HL-60 (cell line): ENCODE measurements around the gene TUB.

Source experiments
- DNase-seq, 2 experiments: peaks; one replicate each; pipeline ENCODE4 v3.0.0-alpha.2; 2010 to 2020; ENCODE audit warnings: low read depth in 1 of 2, low spot score in 1 of 2
- H3K27ac ChIP-seq: fragments of 250-450 bp; sonication (Bioruptor Pico); replicated peaks from 2 replicates; pipeline ENCODE4 v1.5.1; 2020; ENCODE audit warnings: mild to moderate bottlenecking, moderate library complexity
- H3K27me3 ChIP-seq: fragments of 250-450 bp; sonication (Bioruptor Pico); 2 replicates; pipeline ENCODE4 v1.5.1; 2021; ENCODE audit warnings: mild to moderate bottlenecking, moderate library complexity; ENCODE audit not compliant: insufficient read depth, poor library complexity, severe bottlenecking
- H3K4me3 ChIP-seq: replicated peaks from 2 replicates; pipeline ENCODE4 v1.5.1; 2011; ENCODE audit warnings: mild to moderate bottlenecking, control low read depth, low read length; ENCODE audit not compliant: insufficient read depth
- GABPA ChIP-seq: IDR thresholded peaks from 2 replicates; pipeline ENCODE4 v1.6.1; 2012; ENCODE audit warnings: low read depth
- POLR2AphosphoS5 ChIP-seq: IDR thresholded peaks from 2 replicates; pipeline ENCODE4 v1.6.1; 2012; ENCODE audit warnings: low read depth
- SPI1 ChIP-seq: IDR thresholded peaks from 2 replicates; pipeline ENCODE4 v1.6.1; 2012; ENCODE audit warnings: low read depth, mild to moderate bottlenecking, borderline replicate concordance
- TF ChIP-seq, protein P1 (sequence below): IDR thresholded peaks from one replicate; pipeline ENCODE4 v1.5.1; 2011; ENCODE audit warnings: low read length, control low read depth, inconsistent platforms; ENCODE audit not compliant: insufficient read depth
- TF ChIP-seq, protein P2 (sequence below): IDR thresholded peaks from 2 replicates; pipeline ENCODE4 v1.6.1; 2012; ENCODE audit warnings: low read depth; ENCODE audit not compliant: insufficient replicate concordance

TUB gene

GRCh38 chr11:8097926-8098325 is 16.9 kb downstream of the TUB start:
- no peak for DNase-seq
- TF ChIP-seq, protein P1, sequence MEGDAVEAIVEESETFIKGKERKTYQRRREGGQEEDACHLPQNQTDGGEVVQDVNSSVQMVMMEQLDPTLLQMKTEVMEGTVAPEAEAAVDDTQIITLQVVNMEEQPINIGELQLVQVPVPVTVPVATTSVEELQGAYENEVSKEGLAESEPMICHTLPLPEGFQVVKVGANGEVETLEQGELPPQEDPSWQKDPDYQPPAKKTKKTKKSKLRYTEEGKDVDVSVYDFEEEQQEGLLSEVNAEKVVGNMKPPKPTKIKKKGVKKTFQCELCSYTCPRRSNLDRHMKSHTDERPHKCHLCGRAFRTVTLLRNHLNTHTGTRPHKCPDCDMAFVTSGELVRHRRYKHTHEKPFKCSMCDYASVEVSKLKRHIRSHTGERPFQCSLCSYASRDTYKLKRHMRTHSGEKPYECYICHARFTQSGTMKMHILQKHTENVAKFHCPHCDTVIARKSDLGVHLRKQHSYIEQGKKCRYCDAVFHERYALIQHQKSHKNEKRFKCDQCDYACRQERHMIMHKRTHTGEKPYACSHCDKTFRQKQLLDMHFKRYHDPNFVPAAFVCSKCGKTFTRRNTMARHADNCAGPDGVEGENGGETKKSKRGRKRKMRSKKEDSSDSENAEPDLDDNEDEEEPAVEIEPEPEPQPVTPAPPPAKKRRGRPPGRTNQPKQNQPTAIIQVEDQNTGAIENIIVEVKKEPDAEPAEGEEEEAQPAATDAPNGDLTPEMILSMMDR, result no peak
- no peak for TF ChIP-seq POLR2AphosphoS5
- no peak for TF ChIP-seq GABPA
- no peak for TF ChIP-seq SPI1
- TF ChIP-seq, protein P2, sequence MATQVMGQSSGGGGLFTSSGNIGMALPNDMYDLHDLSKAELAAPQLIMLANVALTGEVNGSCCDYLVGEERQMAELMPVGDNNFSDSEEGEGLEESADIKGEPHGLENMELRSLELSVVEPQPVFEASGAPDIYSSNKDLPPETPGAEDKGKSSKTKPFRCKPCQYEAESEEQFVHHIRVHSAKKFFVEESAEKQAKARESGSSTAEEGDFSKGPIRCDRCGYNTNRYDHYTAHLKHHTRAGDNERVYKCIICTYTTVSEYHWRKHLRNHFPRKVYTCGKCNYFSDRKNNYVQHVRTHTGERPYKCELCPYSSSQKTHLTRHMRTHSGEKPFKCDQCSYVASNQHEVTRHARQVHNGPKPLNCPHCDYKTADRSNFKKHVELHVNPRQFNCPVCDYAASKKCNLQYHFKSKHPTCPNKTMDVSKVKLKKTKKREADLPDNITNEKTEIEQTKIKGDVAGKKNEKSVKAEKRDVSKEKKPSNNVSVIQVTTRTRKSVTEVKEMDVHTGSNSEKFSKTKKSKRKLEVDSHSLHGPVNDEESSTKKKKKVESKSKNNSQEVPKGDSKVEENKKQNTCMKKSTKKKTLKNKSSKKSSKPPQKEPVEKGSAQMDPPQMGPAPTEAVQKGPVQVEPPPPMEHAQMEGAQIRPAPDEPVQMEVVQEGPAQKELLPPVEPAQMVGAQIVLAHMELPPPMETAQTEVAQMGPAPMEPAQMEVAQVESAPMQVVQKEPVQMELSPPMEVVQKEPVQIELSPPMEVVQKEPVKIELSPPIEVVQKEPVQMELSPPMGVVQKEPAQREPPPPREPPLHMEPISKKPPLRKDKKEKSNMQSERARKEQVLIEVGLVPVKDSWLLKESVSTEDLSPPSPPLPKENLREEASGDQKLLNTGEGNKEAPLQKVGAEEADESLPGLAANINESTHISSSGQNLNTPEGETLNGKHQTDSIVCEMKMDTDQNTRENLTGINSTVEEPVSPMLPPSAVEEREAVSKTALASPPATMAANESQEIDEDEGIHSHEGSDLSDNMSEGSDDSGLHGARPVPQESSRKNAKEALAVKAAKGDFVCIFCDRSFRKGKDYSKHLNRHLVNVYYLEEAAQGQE, result no peak
- Histone ChIP-seq H3K27me3 (no peaks in the 10 kb centered on the region), H3K4me3 (no peak overlapping the region), H3K27ac (no peak overlapping the region)

DNA sequence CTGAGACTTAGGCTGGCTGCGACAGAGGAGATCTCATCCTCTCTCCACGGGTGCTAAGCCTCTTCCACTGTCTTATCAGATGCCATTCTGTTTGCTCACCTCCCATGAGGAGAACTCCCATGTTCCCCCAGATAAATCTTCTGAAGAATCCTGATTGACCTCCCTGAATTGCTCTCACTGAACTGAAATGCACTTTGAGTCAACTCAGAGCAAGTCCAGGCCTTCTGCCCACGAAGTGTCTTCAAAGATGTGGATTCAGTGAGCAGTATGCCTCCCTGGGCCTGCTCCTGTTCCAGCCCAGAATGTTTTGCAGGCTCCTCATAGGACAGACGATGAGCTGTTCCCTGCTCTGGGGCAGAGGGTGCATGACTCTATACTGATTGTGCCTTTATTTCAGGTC is 17.4 kb downstream of the TUB start:
- TF ChIP-seq POLR2AphosphoS5 (no peak), SPI1 (no peak), GABPA (no peak)
- TF ChIP-seq, protein P2, result no peak
- TF ChIP-seq, protein P1, result no peak

GRCh38 chr11:8098879-8099278 is 17.9 kb downstream of the TUB start:
- Histone ChIP-seq H3K27me3 (no peaks in the 10 kb centered on the region), H3K4me3 (no peak overlapping the region), H3K27ac (no peak overlapping the region)
- DNase-seq, result no peak
- TF ChIP-seq GABPA (no peak), POLR2AphosphoS5 (no peak), SPI1 (no peak)
- TF ChIP-seq, protein P2, result no peak
- TF ChIP-seq, protein P1, result no peak

More for the DNA sequence above, 17.4 kb downstream of the TUB start:
- no peak overlapping the region for H3K4me3 ChIP-seq
- no peaks in the 10 kb centered on the region for H3K27me3 ChIP-seq
- DNase-seq, result no peak
- H3K27ac ChIP-seq, result no peak overlapping the region
